HTR-8/SVneo (cell line): Measurements from ENCODE around the gene ART1.

Source experiments
- DNase-seq: peaks from one replicate; pipeline ENCODE4 v3.0.0; 2011; ENCODE audit warnings: low spot score, mixed read lengths; ENCODE audit not compliant: insufficient read length
- FAIRE-seq: peaks from 2 replicates; lab custom pipeline; 2011; peaks lifted over from hg19 to GRCh38; lab: Jason Lieb, UNC

The ART1 gene

GRCh38 chr11:3664032-3664630, 19.2 kb downstream of the ART1 start:
- FAIRE-seq (no peak), DNase-seq (no peak)

GRCh38 chr11:3665336-3666022, 20.6 kb downstream of the ART1 start:
- no peak for FAIRE-seq

GRCh38 chr11:3666023-3666530, 21.1 kb downstream of the ART1 start:
- no peak for FAIRE-seq
- no peak for DNase-seq

More at GRCh38 chr11:3665336-3666022, 20.6 kb downstream of the ART1 start:
- no peak for DNase-seq

- no peak for DNase-seq
- no peak for FAIRE-seq
Measured at GRCh38 chr11:3667149-3668035, 22.5 kb downstream of the ART1 start.

- DNase-seq: no peak
- no peak for FAIRE-seq
Measured at GRCh38 chr11:3669128-3669527, 24.2 kb downstream of the ART1 start.

- DNase-seq (no peak), FAIRE-seq (no peak)
Measured at GRCh38 chr11:3669742-3670183, 24.8 kb downstream of the ART1 start.

- DNase-seq (no peak), FAIRE-seq (no peak)
Measured at GRCh38 chr11:3671334-3672254, 26.7 kb downstream of the ART1 start, which contains the start of gene CHRNA10. Gene CHRNA10 (minus strand): TSS chr11:3671384. CDS start chr11:3671312, 72 bp downstream.

- DNase-seq (peak; percentile 22), FAIRE-seq (no peak)
Measured at GRCh38 chr11:3674189-3674588, 29.3 kb downstream of the ART1 start.

GRCh38 chr11:3675971-3676370, 31.0 kb downstream of the ART1 start:
- DNase-seq: no peak
- no peak for FAIRE-seq

- FAIRE-seq: no peak
- DNase-seq: no peak
Measured at GRCh38 chr11:3679077-3679476, 34.1 kb downstream of the ART1 start.

GRCh38 chr11:3683039-3683438, 38.1 kb downstream of the ART1 start:
- DNase-seq (no peak), FAIRE-seq (no peak)

GRCh38 chr11:3684129-3684818, 39.3 kb downstream of the ART1 start:
- DNase-seq (no peak), FAIRE-seq (no peak)

- FAIRE-seq (no peak), DNase-seq (no peak)
Measured at GRCh38 chr11:3684819-3685172, 39.9 kb downstream of the ART1 start.

- no peak for DNase-seq
- no peak for FAIRE-seq
Measured at GRCh38 chr11:3685923-3686322, 41.0 kb downstream of the ART1 start.

- no peak for FAIRE-seq
- DNase-seq: no peak
Measured at GRCh38 chr11:3686751-3687150, 41.8 kb downstream of the ART1 start.

GRCh38 chr11:3700410-3700809, 55.5 kb downstream of the ART1 start:
- DNase-seq: no peak
- no peak for FAIRE-seq

- DNase-seq (no peak), FAIRE-seq (no peak)
Measured at GRCh38 chr11:3700910-3701309, 56.0 kb downstream of the ART1 start.

GRCh38 chr11:3703383-3703782, 58.5 kb downstream of the ART1 start:
- no peak for FAIRE-seq
- no peak for DNase-seq

- FAIRE-seq (no peak), DNase-seq (no peak)
Measured at GRCh38 chr11:3707176-3707575, 62.2 kb downstream of the ART1 start.
